ENCODE results near the gene NUF2.

The NUF2 gene

GRCh38 chr1:163401211-163401610 lies 79.5 kb downstream of the NUF2 start:
- Histone ChIP-seq H3K9me3 (ENCODE audit: low read depth, low read length) (no peaks in the 10 kb centered on the region), H3K9ac (ENCODE audit: insufficient read length) (no peak overlapping the region), H3K4me3 (no peak overlapping the region), H3K27ac (no peak overlapping the region), H3K36me3 (ENCODE audit: insufficient read depth, low read length) (no peaks in the 10 kb centered on the region)
- TF ChIP-seq FOXP2 (optimal IDR thresholded peaks at IDR 0.05; ENCODE audit: control extremely low read depth, extremely low read length, insufficient read depth) (no peak), POLR2AphosphoS5 (IDR thresholded peaks at IDR 0.05; ENCODE audit: borderline replicate concordance, low read depth, low read length) (no peak)
- DNase-seq (ENCODE audit: low read depth, low spot score): no peak

Data from SK-N-MC (cell line).